ENCODE results near the gene QKI.

- TF ChIP-seq CTCF (optimal IDR thresholded peaks at IDR 0.05 in 1 of 3, IDR thresholded peaks at IDR 0.05 in 1 of 3, conservative IDR thresholded peaks at IDR 0.05 in 1 of 3; ENCODE audit: extremely low read depth in 1 of 3, insufficient read depth in 2 of 3, low read length in 3 of 3) (no peak), EZH2 (IDR thresholded peaks at IDR 0.05; ENCODE audit: low read length) (no peak)
Measured at GRCh38 chr6:163490826-163491577, 76.5 kb downstream of the QKI start.

Measured in keratinocyte (primary cell).